ENCODE data around the gene PRKAR1B. TPM values are rescaled to one million over a fixed set of nuclear protein-coding genes. Genes with fewer than 3 reads are reported as not detected.
A peak's percentile ranks its signal among the peaks of the same experiment; 100 is the strongest.

The PRKAR1B gene
- total and polyA plus RNA-seq, 2 donors = 13.7 to 15.4 TPM

GRCh38 chr7:508461-509170 lies 218.5 kb downstream of the PRKAR1B start:
- H3K9me3 ChIP-seq (ENCODE audit: control insufficient read depth in 2 of 2, insufficient read depth in 1 of 2, low read length in 1 of 2) = peaks cover 0 to 2% of the 10 kb centered on the region in 2 donors
- peaks cover 0 to 2% of the 10 kb centered on the region in 2 donors for H3K4me1 ChIP-seq (ENCODE audit: control insufficient read depth in 2 of 2, insufficient read depth in 2 of 2, low read length in 2 of 2)
- H3K4me3 ChIP-seq (ENCODE audit: low read length in 2 of 2) = no peak overlapping the region
- DNase-seq (ENCODE audit: low read depth in 6 of 9, low spot score in 9 of 9) = no peak
- H3K27me3 ChIP-seq (ENCODE audit: control insufficient read depth in 2 of 2, insufficient read depth in 1 of 2, low read length in 1 of 2) = peaks cover 1 to 12% of the 10 kb centered on the region in 2 donors
- WGBS = 96% methylated on average over 12 of the region's 12 CpGs
- H3K27ac ChIP-seq (ENCODE audit: low read depth in 1 of 2, low read length in 1 of 2) = no peak overlapping the region
- H3K36me3 ChIP-seq (ENCODE audit: control insufficient read depth in 2 of 2, insufficient read depth in 2 of 2, low read length in 1 of 2) = no peaks in the 10 kb centered on the region

GRCh38 chr7:507623-508300 lies 219.3 kb downstream of the PRKAR1B start:
- Histone ChIP-seq H3K27ac (ENCODE audit: low read depth in 1 of 2, low read length in 1 of 2) (no peak overlapping the region), H3K9me3 (ENCODE audit: control insufficient read depth in 2 of 2, insufficient read depth in 1 of 2, low read length in 1 of 2) (peaks cover 0 to 2% of the 10 kb centered on the region in 2 donors), H3K4me3 (ENCODE audit: low read length in 2 of 2) (no peak overlapping the region), H3K27me3 (ENCODE audit: control insufficient read depth in 2 of 2, insufficient read depth in 1 of 2, low read length in 1 of 2) (peaks cover 0 to 3% of the 10 kb centered on the region in 2 donors), H3K36me3 (ENCODE audit: control insufficient read depth in 2 of 2, insufficient read depth in 2 of 2, low read length in 1 of 2) (no peaks in the 10 kb centered on the region), H3K4me1 (ENCODE audit: control insufficient read depth in 2 of 2, insufficient read depth in 2 of 2, low read length in 2 of 2) (peaks cover 0 to 2% of the 10 kb centered on the region in 2 donors)
- no peak for DNase-seq (ENCODE audit: low read depth in 6 of 9, low spot score in 9 of 9)
- 94% methylated on average over 17 of the region's 17 CpGs for WGBS

- no peak overlapping the region for H3K4me3 ChIP-seq (ENCODE audit: low read length in 2 of 2)
- peaks cover 0 to 2% of the 10 kb centered on the region in 2 donors for H3K9me3 ChIP-seq (ENCODE audit: control insufficient read depth in 2 of 2, insufficient read depth in 1 of 2, low read length in 1 of 2)
- no peaks in the 10 kb centered on the region for H3K36me3 ChIP-seq (ENCODE audit: control insufficient read depth in 2 of 2, insufficient read depth in 2 of 2, low read length in 1 of 2)
- no peak for DNase-seq (ENCODE audit: low read depth in 6 of 9, low spot score in 9 of 9)
- H3K27me3 ChIP-seq (ENCODE audit: control insufficient read depth in 2 of 2, insufficient read depth in 1 of 2, low read length in 1 of 2) = peaks cover 0 to 2% of the 10 kb centered on the region in 2 donors
- peaks cover 0 to 2% of the 10 kb centered on the region in 2 donors for H3K4me1 ChIP-seq (ENCODE audit: control insufficient read depth in 2 of 2, insufficient read depth in 2 of 2, low read length in 2 of 2)
- 95% methylated on average over 15 of the region's 15 CpGs for WGBS
- peak overlapping the region in 1 of 2 donors; percentile 13 for H3K27ac ChIP-seq (ENCODE audit: low read depth in 1 of 2, low read length in 1 of 2)
Observed at GRCh38 chr7:506921-507622, 220.0 kb downstream of the PRKAR1B start.

GRCh38 chr7:506391-506831 lies 220.7 kb downstream of the PRKAR1B start:
- Histone ChIP-seq H3K27ac (ENCODE audit: low read depth in 1 of 2, low read length in 1 of 2) (no peak overlapping the region), H3K4me3 (ENCODE audit: low read length in 2 of 2) (no peak overlapping the region), H3K36me3 (ENCODE audit: control insufficient read depth in 2 of 2, insufficient read depth in 2 of 2, low read length in 1 of 2) (no peaks in the 10 kb centered on the region), H3K9me3 (ENCODE audit: control insufficient read depth in 2 of 2, insufficient read depth in 1 of 2, low read length in 1 of 2) (peaks cover 0 to 2% of the 10 kb centered on the region in 2 donors), H3K27me3 (ENCODE audit: control insufficient read depth in 2 of 2, insufficient read depth in 1 of 2, low read length in 1 of 2) (no peaks in the 10 kb centered on the region), H3K4me1 (ENCODE audit: control insufficient read depth in 2 of 2, insufficient read depth in 2 of 2, low read length in 2 of 2) (peaks cover 0 to 2% of the 10 kb centered on the region in 2 donors)
- DNase-seq (ENCODE audit: low read depth in 6 of 9, low spot score in 9 of 9) = no peak
- whole genome bisulfite sequencing = 94% methylated on average over 11 of the region's 11 CpGs

- no peaks in the 10 kb centered on the region for H3K27me3 ChIP-seq (ENCODE audit: control insufficient read depth in 2 of 2, insufficient read depth in 1 of 2, low read length in 1 of 2)
- peaks cover 0 to 2% of the 10 kb centered on the region in 2 donors for H3K4me1 ChIP-seq (ENCODE audit: control insufficient read depth in 2 of 2, insufficient read depth in 2 of 2, low read length in 2 of 2)
- no peaks in the 10 kb centered on the region for H3K36me3 ChIP-seq (ENCODE audit: control insufficient read depth in 2 of 2, insufficient read depth in 2 of 2, low read length in 1 of 2)
- no peak for DNase-seq (ENCODE audit: low read depth in 6 of 9, low spot score in 9 of 9)
- H3K9me3 ChIP-seq (ENCODE audit: control insufficient read depth in 2 of 2, insufficient read depth in 1 of 2, low read length in 1 of 2) = peaks cover 0 to 3% of the 10 kb centered on the region in 2 donors
- H3K4me3 ChIP-seq (ENCODE audit: low read length in 2 of 2) = no peak overlapping the region
- H3K27ac ChIP-seq (ENCODE audit: low read depth in 1 of 2, low read length in 1 of 2) = peak overlapping the region in 1 of 2 donors; percentile 59
- 92% methylated on average over 16 of the region's 16 CpGs for WGBS
Observed at GRCh38 chr7:505171-505570, 221.9 kb downstream of the PRKAR1B start.

GRCh38 chr7:504221-505111 lies 222.6 kb downstream of the PRKAR1B start:
- peaks cover 0 to 2% of the 10 kb centered on the region in 2 donors for H3K4me1 ChIP-seq (ENCODE audit: control insufficient read depth in 2 of 2, insufficient read depth in 2 of 2, low read length in 2 of 2)
- DNase-seq (ENCODE audit: low read depth in 6 of 9, low spot score in 9 of 9) = no peak
- H3K36me3 ChIP-seq (ENCODE audit: control insufficient read depth in 2 of 2, insufficient read depth in 2 of 2, low read length in 1 of 2) = no peaks in the 10 kb centered on the region
- peaks cover 0 to 3% of the 10 kb centered on the region in 2 donors for H3K9me3 ChIP-seq (ENCODE audit: control insufficient read depth in 2 of 2, insufficient read depth in 1 of 2, low read length in 1 of 2)
- no peak overlapping the region for H3K4me3 ChIP-seq (ENCODE audit: low read length in 2 of 2)
- H3K27me3 ChIP-seq (ENCODE audit: control insufficient read depth in 2 of 2, insufficient read depth in 1 of 2, low read length in 1 of 2) = no peaks in the 10 kb centered on the region
- WGBS = 94% methylated on average over 34 of the region's 34 CpGs
- peak overlapping the region in 1 of 2 donors; percentile 52 for H3K27ac ChIP-seq (ENCODE audit: low read depth in 1 of 2, low read length in 1 of 2)

- H3K27ac ChIP-seq (ENCODE audit: low read depth in 1 of 2, low read length in 1 of 2) = peak overlapping the region in 1 of 2 donors; percentile 18
- no peaks in the 10 kb centered on the region for H3K36me3 ChIP-seq (ENCODE audit: control insufficient read depth in 2 of 2, insufficient read depth in 2 of 2, low read length in 1 of 2)
- H3K4me1 ChIP-seq (ENCODE audit: control insufficient read depth in 2 of 2, insufficient read depth in 2 of 2, low read length in 2 of 2) = peaks cover 0 to 4% of the 10 kb centered on the region in 2 donors
- WGBS = 97% methylated on average over 20 of the region's 20 CpGs
- H3K27me3 ChIP-seq (ENCODE audit: control insufficient read depth in 2 of 2, insufficient read depth in 1 of 2, low read length in 1 of 2) = no peaks in the 10 kb centered on the region
- DNase-seq (ENCODE audit: low read depth in 6 of 9, low spot score in 9 of 9) = no peak
- no peak overlapping the region for H3K4me3 ChIP-seq (ENCODE audit: low read length in 2 of 2)
- peaks cover 3 to 5% of the 10 kb centered on the region in 2 donors for H3K9me3 ChIP-seq (ENCODE audit: control insufficient read depth in 2 of 2, insufficient read depth in 1 of 2, low read length in 1 of 2)
Observed at GRCh38 chr7:503575-504111, 223.4 kb downstream of the PRKAR1B start.

- Histone ChIP-seq H3K4me1 (ENCODE audit: control insufficient read depth in 2 of 2, insufficient read depth in 2 of 2, low read length in 2 of 2) (peaks cover 0 to 11% of the 10 kb centered on the region in 2 donors), H3K9me3 (ENCODE audit: control insufficient read depth in 2 of 2, insufficient read depth in 1 of 2, low read length in 1 of 2) (peaks cover 1 to 6% of the 10 kb centered on the region in 2 donors), H3K27ac (ENCODE audit: low read depth in 1 of 2, low read length in 1 of 2) (no peak overlapping the region), H3K27me3 (ENCODE audit: control insufficient read depth in 2 of 2, insufficient read depth in 1 of 2, low read length in 1 of 2) (no peaks in the 10 kb centered on the region), H3K4me3 (ENCODE audit: low read length in 2 of 2) (no peak overlapping the region), H3K36me3 (ENCODE audit: control insufficient read depth in 2 of 2, insufficient read depth in 2 of 2, low read length in 1 of 2) (no peaks in the 10 kb centered on the region)
- DNase-seq (ENCODE audit: low read depth in 6 of 9, low spot score in 9 of 9) = no peak
- WGBS = 92% methylated on average over 13 of the region's 13 CpGs
Observed at GRCh38 chr7:502296-502695, 224.8 kb downstream of the PRKAR1B start.
